Activated effector memory CD4-positive, alpha-beta T cell treated with anti-CD3 and anti-CD28 coated beads, Interleukin-2, amount 50 U/mL, for 16 hours (primary cell): ENCODE measurements around the gene BGN.

Source experiments
- DNase-seq: peaks from one replicate; pipeline ENCODE4 v3.0.0-alpha.2; 2020

Gene BGN

GRCh38 chrX:153485396-153486080 lies 9.2 kb upstream of the BGN start:
- no peak for DNase-seq

- no peak for DNase-seq
These were observed 8.6 kb upstream of the BGN start for GRCh38 chrX:153486171-153486570.

- DNase-seq: no peak
These were observed 7.1 kb upstream of the BGN start for GRCh38 chrX:153487590-153488071.

- no peak for DNase-seq
These were observed 6.4 kb upstream of the BGN start for GRCh38 chrX:153488231-153488914.

- DNase-seq: no peak
These were observed 4.4 kb upstream of the BGN start for GRCh38 chrX:153490217-153490930.

GRCh38 chrX:153491351-153491914 lies 3.3 kb upstream of the BGN start:
- DNase-seq: no peak

- no peak for DNase-seq
These were observed 2.9 kb upstream of the BGN start for GRCh38 chrX:153491918-153492317.

GRCh38 chrX:153492543-153492942 lies 2.2 kb upstream of the BGN start:
- DNase-seq: no peak

GRCh38 chrX:153493085-153493484 lies 1.7 kb upstream of the BGN start:
- no peak for DNase-seq

- DNase-seq: no peak
These were observed 719 bp upstream of the BGN start for GRCh38 chrX:153494061-153494460.

GRCh38 chrX:153495362-153495751 lies 577 bp downstream of the BGN start:
- no peak for DNase-seq

GRCh38 chrX:153495903-153496589 lies 1.3 kb downstream of the BGN start:
- DNase-seq: no peak

- no peak for DNase-seq
These were observed 1.8 kb downstream of the BGN start for GRCh38 chrX:153496590-153496959.

GRCh38 chrX:153498453-153498852 lies 3.7 kb downstream of the BGN start:
- DNase-seq: no peak

- no peak for DNase-seq
These were observed 4.6 kb downstream of the BGN start for GRCh38 chrX:153499341-153499740.

- no peak for DNase-seq
These were observed 5.1 kb downstream of the BGN start for GRCh38 chrX:153499876-153500275.

GRCh38 chrX:153500676-153501280 lies 6.0 kb downstream of the BGN start:
- no peak for DNase-seq

GRCh38 chrX:153501530-153501929 lies 6.8 kb downstream of the BGN start:
- DNase-seq: no peak

GRCh38 chrX:153502131-153502530 lies 7.4 kb downstream of the BGN start:
- no peak for DNase-seq

- no peak for DNase-seq
These were observed 8.0 kb downstream of the BGN start for GRCh38 chrX:153502796-153503195.

GRCh38 chrX:153504445-153505016 lies 9.8 kb downstream of the BGN start:
- no peak for DNase-seq

GRCh38 chrX:153505361-153505760 lies 10.6 kb downstream of the BGN start:
- no peak for DNase-seq
